ENCODE results near the gene SLC24A3.
A peak's percentile ranks its signal among the peaks of the same experiment; 100 is the strongest.

Gene SLC24A3

GRCh38 chr20:19256906-19257595 lies 44.6 kb downstream of the SLC24A3 start:
- H3K4me3 ChIP-seq: no peak overlapping the region
- TF ChIP-seq POLR2AphosphoS5 (IDR thresholded peaks at IDR 0.05; ENCODE audit: borderline replicate concordance, low read depth, low read length): no peak
- no peak for TF ChIP-seq EZH2 (IDR thresholded peaks at IDR 0.05)
- no peak for TF ChIP-seq FOXP2 (optimal IDR thresholded peaks at IDR 0.05; ENCODE audit: control extremely low read depth, extremely low read length, insufficient read depth)
- DNase-seq (ENCODE audit: low read depth, low spot score): no peak
- no peaks in the 10 kb centered on the region for H3K36me3 ChIP-seq (ENCODE audit: insufficient read depth, low read length)
- no peak overlapping the region for H3K9ac ChIP-seq (ENCODE audit: insufficient read length)
- no peaks in the 10 kb centered on the region for H3K9me3 ChIP-seq (ENCODE audit: low read depth, low read length)
- H3K27ac ChIP-seq: no peak overlapping the region

DNA sequence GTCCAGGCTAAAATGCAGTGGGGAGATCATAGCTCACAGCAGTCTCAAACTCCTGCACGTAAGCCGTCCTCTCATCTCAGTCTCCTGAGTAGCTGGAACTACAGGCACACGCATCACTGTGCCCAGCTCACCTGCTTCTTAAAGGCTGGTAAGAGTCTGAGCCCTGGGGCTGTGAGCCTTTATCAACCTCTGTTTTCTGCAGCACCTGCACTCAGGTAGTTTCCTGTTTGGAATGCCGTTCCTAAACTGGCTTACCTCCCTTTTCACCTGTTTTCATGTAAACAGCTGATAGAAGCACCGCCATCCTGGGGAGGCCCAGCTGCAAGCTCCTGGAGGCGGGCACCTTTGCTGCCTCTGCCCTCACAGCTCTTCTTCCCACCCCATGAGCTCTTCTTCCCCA lies 45.4 kb downstream of the SLC24A3 start:
- no peak overlapping the region for H3K9ac ChIP-seq (ENCODE audit: insufficient read length)
- H3K4me3 ChIP-seq: no peak overlapping the region
- no peak for TF ChIP-seq FOXP2 (optimal IDR thresholded peaks at IDR 0.05; ENCODE audit: control extremely low read depth, extremely low read length, insufficient read depth)
- no peak for TF ChIP-seq EZH2 (IDR thresholded peaks at IDR 0.05)
- TF ChIP-seq POLR2AphosphoS5 (IDR thresholded peaks at IDR 0.05; ENCODE audit: borderline replicate concordance, low read depth, low read length): no peak
- H3K9me3 ChIP-seq (ENCODE audit: low read depth, low read length): no peaks in the 10 kb centered on the region
- no peak for DNase-seq (ENCODE audit: low read depth, low spot score)
- H3K36me3 ChIP-seq (ENCODE audit: insufficient read depth, low read length): no peaks in the 10 kb centered on the region
- H3K27ac ChIP-seq: no peak overlapping the region

- no peak overlapping the region for H3K9ac ChIP-seq (ENCODE audit: insufficient read length)
- no peaks in the 10 kb centered on the region for H3K36me3 ChIP-seq (ENCODE audit: insufficient read depth, low read length)
- no peak for DNase-seq (ENCODE audit: low read depth, low spot score)
- TF ChIP-seq POLR2AphosphoS5 (IDR thresholded peaks at IDR 0.05; ENCODE audit: borderline replicate concordance, low read depth, low read length) (no peak), FOXP2 (optimal IDR thresholded peaks at IDR 0.05; ENCODE audit: control extremely low read depth, extremely low read length, insufficient read depth) (no peak), EZH2 (IDR thresholded peaks at IDR 0.05) (no peak)
- H3K4me3 ChIP-seq: no peak overlapping the region
- H3K9me3 ChIP-seq (ENCODE audit: low read depth, low read length): no peaks in the 10 kb centered on the region
- no peak overlapping the region for H3K27ac ChIP-seq
Measured at GRCh38 chr20:19259141-19259591, 46.7 kb downstream of the SLC24A3 start.

DNA sequence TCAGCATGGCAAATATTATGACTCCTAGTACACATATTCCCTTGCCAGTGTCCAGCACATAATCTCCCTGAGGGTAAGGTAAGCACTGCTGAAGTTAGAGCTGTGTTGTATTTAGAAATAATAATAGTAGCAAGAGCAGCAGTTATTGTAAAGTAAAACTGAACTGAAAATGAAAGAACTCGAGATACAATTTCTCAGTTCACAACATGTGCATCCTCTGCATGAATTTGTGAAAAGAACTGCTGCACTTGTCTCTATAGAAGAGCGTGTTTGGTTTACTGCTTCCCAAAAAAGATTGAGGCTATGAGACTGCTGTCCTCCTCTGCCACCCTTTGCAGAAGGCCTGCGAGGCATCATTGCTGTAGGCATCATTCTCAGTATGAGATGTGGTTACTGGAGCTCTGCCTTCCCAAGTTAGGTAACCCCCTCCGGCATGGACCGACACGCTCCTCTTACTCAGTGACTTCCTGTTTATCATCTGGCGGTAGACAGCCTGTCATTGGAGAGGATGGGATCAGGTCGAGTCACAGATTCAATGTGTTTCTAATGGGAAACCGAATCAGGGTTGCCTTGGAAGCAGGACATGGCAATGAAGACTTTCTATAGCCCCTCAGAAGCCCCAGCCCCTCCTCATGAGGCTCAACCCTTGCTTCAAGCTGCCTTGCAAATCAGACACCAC lies 48.1 kb downstream of the SLC24A3 start:
- Histone ChIP-seq H3K4me3 (peak overlapping the region; percentile 29; the same call in 1 of the 2 replicates), H3K36me3 (ENCODE audit: insufficient read depth, low read length) (no peaks in the 10 kb centered on the region), H3K9me3 (ENCODE audit: low read depth, low read length) (no peaks in the 10 kb centered on the region), H3K9ac (ENCODE audit: insufficient read length) (no peak overlapping the region), H3K27ac (peak overlapping the region; percentile 5; the same call in 1 of the 2 replicates)
- no peak; the same call in 1 of the 2 replicates for TF ChIP-seq POLR2AphosphoS5 (IDR thresholded peaks at IDR 0.05; ENCODE audit: borderline replicate concordance, low read depth, low read length)
- peak; percentile 73 for TF ChIP-seq FOXP2 (optimal IDR thresholded peaks at IDR 0.05; ENCODE audit: control extremely low read depth, extremely low read length, insufficient read depth)
- DNase-seq (ENCODE audit: low read depth, low spot score): peak; percentile 65

GRCh38 chr20:19264191-19264590 lies 51.7 kb downstream of the SLC24A3 start:
- Histone ChIP-seq H3K9me3 (ENCODE audit: low read depth, low read length) (no peaks in the 10 kb centered on the region), H3K9ac (ENCODE audit: insufficient read length) (no peak overlapping the region), H3K36me3 (ENCODE audit: insufficient read depth, low read length) (no peaks in the 10 kb centered on the region), H3K27ac (no peak overlapping the region), H3K4me3 (no peak overlapping the region)
- no peak for TF ChIP-seq EZH2 (IDR thresholded peaks at IDR 0.05)
- no peak for TF ChIP-seq POLR2AphosphoS5 (IDR thresholded peaks at IDR 0.05; ENCODE audit: borderline replicate concordance, low read depth, low read length)
- TF ChIP-seq FOXP2 (optimal IDR thresholded peaks at IDR 0.05; ENCODE audit: control extremely low read depth, extremely low read length, insufficient read depth): no peak
- no peak for DNase-seq (ENCODE audit: low read depth, low spot score)

DNA sequence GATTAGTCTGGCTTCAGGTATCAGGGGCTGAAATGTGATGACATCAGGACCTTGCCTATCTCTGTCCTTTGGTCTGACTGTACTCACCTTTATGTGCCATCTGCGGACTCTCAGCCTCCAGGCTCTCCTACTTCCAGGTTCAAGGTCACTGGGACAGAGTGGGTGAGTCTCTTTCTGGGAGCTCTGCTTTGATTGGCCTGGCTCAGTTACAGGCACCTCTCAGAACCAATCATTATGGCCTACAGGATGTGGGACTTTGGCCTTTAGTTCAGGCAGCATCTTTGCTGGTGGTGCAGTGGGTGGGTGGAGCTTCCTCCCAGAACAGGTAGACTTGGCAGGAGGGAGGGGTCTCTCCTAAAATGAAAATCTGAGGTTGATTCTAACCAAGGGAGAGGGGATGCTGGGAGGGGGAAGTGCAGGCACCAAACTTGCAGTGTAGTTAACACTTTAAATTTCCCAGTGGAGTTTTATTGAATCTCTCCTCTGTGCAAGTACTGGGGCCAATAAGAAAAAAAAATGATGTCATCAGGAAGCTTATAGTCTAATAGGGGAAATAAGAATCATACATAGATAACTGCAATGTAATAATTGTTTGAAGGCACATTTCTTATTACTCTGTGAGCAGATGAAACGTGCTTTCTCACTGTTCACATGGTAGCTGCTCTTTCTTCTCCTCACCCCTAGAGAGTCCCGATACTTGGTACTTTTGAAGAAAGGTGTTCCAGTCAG lies 53.4 kb downstream of the SLC24A3 start:
- no peak for TF ChIP-seq FOXP2 (optimal IDR thresholded peaks at IDR 0.05; ENCODE audit: control extremely low read depth, extremely low read length, insufficient read depth)
- DNase-seq (ENCODE audit: low read depth, low spot score): no peak
- H3K9me3 ChIP-seq (ENCODE audit: low read depth, low read length): no peaks in the 10 kb centered on the region
- 0 out of 2 replicates have a peak, but pooled peaks cover 4% of the 10 kb centered on the region for H3K36me3 ChIP-seq (ENCODE audit: insufficient read depth, low read length)
- H3K9ac ChIP-seq (ENCODE audit: insufficient read length): no peak overlapping the region
- peak overlapping the region; percentile 42; the same call in 1 of the 2 replicates for H3K27ac ChIP-seq
- H3K4me3 ChIP-seq: no peak overlapping the region

DNA sequence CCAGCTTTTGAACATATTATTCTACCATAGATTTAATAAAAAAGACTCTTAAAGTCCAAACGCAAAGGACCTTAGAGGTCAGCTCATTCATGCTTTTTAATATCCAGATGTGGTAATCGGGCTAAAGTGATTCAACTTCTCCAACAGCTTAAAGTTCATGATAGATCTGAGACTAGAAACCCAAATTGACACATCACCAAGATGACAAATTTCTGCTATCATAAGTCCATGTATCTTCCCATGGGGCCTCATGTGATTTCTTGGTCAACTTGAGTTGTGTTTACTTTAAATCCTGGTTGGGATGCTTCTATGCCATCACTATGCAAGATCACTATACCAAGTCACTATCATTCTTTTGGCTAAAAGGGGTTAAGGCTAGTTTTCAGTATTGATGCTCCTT lies 56.0 kb downstream of the SLC24A3 start:
- no peak for DNase-seq (ENCODE audit: low read depth, low spot score)
- H3K4me3 ChIP-seq: no peak overlapping the region
- no peak overlapping the region for H3K9ac ChIP-seq (ENCODE audit: insufficient read length)
- TF ChIP-seq POLR2AphosphoS5 (IDR thresholded peaks at IDR 0.05; ENCODE audit: borderline replicate concordance, low read depth, low read length) (no peak), FOXP2 (optimal IDR thresholded peaks at IDR 0.05; ENCODE audit: control extremely low read depth, extremely low read length, insufficient read depth) (no peak), EZH2 (IDR thresholded peaks at IDR 0.05) (no peak)
- no peak overlapping the region for H3K27ac ChIP-seq
- H3K36me3 ChIP-seq (ENCODE audit: insufficient read depth, low read length): 0 out of 2 replicates have a peak, but pooled peaks cover 4% of the 10 kb centered on the region
- no peaks in the 10 kb centered on the region for H3K9me3 ChIP-seq (ENCODE audit: low read depth, low read length)

DNA sequence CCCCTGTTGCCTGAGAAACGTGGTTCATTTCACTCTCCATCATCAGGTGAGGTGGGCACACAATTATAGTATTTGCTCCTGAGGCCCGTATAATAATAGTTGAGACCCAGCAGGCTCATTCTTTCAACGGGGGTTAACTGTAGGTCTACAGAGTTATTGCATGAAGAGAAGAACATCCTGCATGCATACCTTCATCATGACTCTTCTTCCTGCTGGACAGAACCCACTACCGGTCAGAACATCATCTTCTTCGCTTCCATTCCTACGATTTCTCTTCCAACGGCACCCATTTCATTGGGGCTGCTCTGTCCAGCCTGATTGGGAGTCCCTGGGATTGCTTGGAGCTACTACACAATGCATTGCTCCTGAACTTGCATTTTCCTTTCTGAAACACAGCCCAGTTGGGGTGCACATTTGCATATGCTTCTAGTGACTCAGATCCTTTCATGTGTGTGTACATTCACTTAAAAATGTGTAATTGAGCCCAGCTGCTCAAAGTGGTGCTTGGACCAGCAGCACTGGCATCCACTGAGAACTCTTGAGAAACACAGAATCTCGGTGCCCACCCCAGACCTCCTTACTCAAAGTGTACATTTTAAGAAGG lies 57.4 kb downstream of the SLC24A3 start:
- no peak for DNase-seq (ENCODE audit: low read depth, low spot score)
- no peak overlapping the region for H3K4me3 ChIP-seq
- H3K9ac ChIP-seq (ENCODE audit: insufficient read length): no peak overlapping the region
- no peaks in the 10 kb centered on the region for H3K9me3 ChIP-seq (ENCODE audit: low read depth, low read length)
- TF ChIP-seq POLR2AphosphoS5 (IDR thresholded peaks at IDR 0.05; ENCODE audit: borderline replicate concordance, low read depth, low read length) (no peak), EZH2 (IDR thresholded peaks at IDR 0.05) (no peak), FOXP2 (optimal IDR thresholded peaks at IDR 0.05; ENCODE audit: control extremely low read depth, extremely low read length, insufficient read depth) (no peak)
- H3K27ac ChIP-seq: no peak overlapping the region
- H3K36me3 ChIP-seq (ENCODE audit: insufficient read depth, low read length): 0 out of 2 replicates have a peak, but pooled peaks cover 4% of the 10 kb centered on the region
